SJSA1 (cell line): ENCODE measurements around the gene GRIA3. TPM values are rescaled to one million over a fixed set of nuclear protein-coding genes. Genes with fewer than 3 reads are reported as not detected.
"Not testable (repeated sequence)": the region's sequence is repeated elsewhere in the genome, so short reads cannot be mapped to it uniquely, and the experiment has no call there.

Experiments
- DNase-seq, 2 experiments: peaks; one replicate each; pipeline ENCODE4 v3.0.0-alpha.2; 2015 to 2020; ENCODE audit warnings: low spot score in 2 of 2, low read depth in 1 of 2
- H3K27ac ChIP-seq: fragments of 250-450 bp; sonication (Bioruptor Pico); 2 replicates; pipeline ENCODE4 v1.5.1; 2020; ENCODE audit warnings: mild to moderate bottlenecking, moderate library complexity
- H3K27me3 ChIP-seq: fragments of 250-450 bp; sonication (Bioruptor Pico); replicated peaks from 2 replicates; pipeline ENCODE4 v1.5.1; 2020; ENCODE audit warnings: mild to moderate bottlenecking, moderate library complexity
- H3K36me3 ChIP-seq: fragments of 250-450 bp; sonication (Bioruptor Pico); 2 replicates; pipeline ENCODE4 v1.5.1; 2020; ENCODE audit warnings: mild to moderate bottlenecking
- H3K4me1 ChIP-seq: fragments of 250-450 bp; sonication (Bioruptor Pico); replicated peaks from 2 replicates; pipeline ENCODE4 v1.6.1; 2021; ENCODE audit warnings: mild to moderate bottlenecking
- H3K4me3 ChIP-seq: fragments of 250-450 bp; sonication (Bioruptor Pico); 2 replicates; pipeline ENCODE4 v1.5.1; 2020; ENCODE audit warnings: mild to moderate bottlenecking
- H3K9me3 ChIP-seq: fragments of 250-450 bp; sonication (Bioruptor Pico); replicated peaks from 2 replicates; pipeline ENCODE4 v1.5.1; 2020; ENCODE audit warnings: mild to moderate bottlenecking
- total RNA-seq: library from RNA; depleted of rRNA; stranded (reverse); fragments of >200 nt; shearing (Covaris generic); gene quantifications from 2 replicates; pipeline ENCODE4 v1.2.3, GENCODE V29; 2014

The GRIA3 gene
- total RNA-seq, 1 experiment from 2014 or later, result not detected

GRCh38 chrX:123487236-123487635, 303.2 kb downstream of the GRIA3 start:
- Histone ChIP-seq H3K4me1 (no peaks in the 10 kb centered on the region), H3K9me3 (no peaks in the 10 kb centered on the region), H3K27ac (no peak overlapping the region), H3K4me3 (no peak overlapping the region), H3K27me3 (no peaks in the 10 kb centered on the region), H3K36me3 (no peaks in the 10 kb centered on the region)
- no peak for DNase-seq

GRCh38 chrX:123487669-123488068, 303.6 kb downstream of the GRIA3 start:
- DNase-seq, result no peak

GRCh38 chrX:123489011-123489410, 304.9 kb downstream of the GRIA3 start:
- Histone ChIP-seq H3K27me3 (no peaks in the 10 kb centered on the region), H3K4me3 (no peak overlapping the region), H3K9me3 (no peaks in the 10 kb centered on the region), H3K27ac (no peak overlapping the region), H3K36me3 (no peaks in the 10 kb centered on the region), H3K4me1 (no peaks in the 10 kb centered on the region)
- DNase-seq, result no peak

More at GRCh38 chrX:123487669-123488068, 303.6 kb downstream of the GRIA3 start:
- H3K9me3 ChIP-seq, result no peaks in the 10 kb centered on the region
- H3K4me3 ChIP-seq, result no peak overlapping the region
- no peaks in the 10 kb centered on the region for H3K4me1 ChIP-seq
- H3K27me3 ChIP-seq, result no peaks in the 10 kb centered on the region
- H3K36me3 ChIP-seq, result no peaks in the 10 kb centered on the region
- no peak overlapping the region for H3K27ac ChIP-seq

GRCh38 chrX:123493857-123494256, 309.8 kb downstream of the GRIA3 start:
- H3K4me1 ChIP-seq, result no peaks in the 10 kb centered on the region
- H3K4me3 ChIP-seq, result no peak overlapping the region
- H3K27ac ChIP-seq, result no peak overlapping the region
- no peaks in the 10 kb centered on the region for H3K27me3 ChIP-seq
- no peaks in the 10 kb centered on the region for H3K9me3 ChIP-seq
- no peaks in the 10 kb centered on the region for H3K36me3 ChIP-seq
- no peak for DNase-seq

- H3K4me1 ChIP-seq, result no peaks in the 10 kb centered on the region
- no peak for DNase-seq
- H3K27me3 ChIP-seq, result no peaks in the 10 kb centered on the region
- no peaks in the 10 kb centered on the region for H3K9me3 ChIP-seq
- H3K4me3 ChIP-seq, result no peak overlapping the region
- no peak overlapping the region for H3K27ac ChIP-seq
- H3K36me3 ChIP-seq, result no peaks in the 10 kb centered on the region
These were observed 315.7 kb downstream of the GRIA3 start for GRCh38 chrX:123499787-123500186.

- H3K27ac ChIP-seq, result no peak overlapping the region
- H3K4me1 ChIP-seq, result no peaks in the 10 kb centered on the region
- H3K4me3 ChIP-seq, result no peak overlapping the region
- no peaks in the 10 kb centered on the region for H3K27me3 ChIP-seq
- no peak for DNase-seq
- no peaks in the 10 kb centered on the region for H3K36me3 ChIP-seq
- no peaks in the 10 kb centered on the region for H3K9me3 ChIP-seq
These were observed 320.0 kb downstream of the GRIA3 start for GRCh38 chrX:123504047-123504446.

- Histone ChIP-seq H3K27ac (no peak overlapping the region), H3K27me3 (no peaks in the 10 kb centered on the region), H3K4me3 (no peak overlapping the region), H3K4me1 (no peaks in the 10 kb centered on the region), H3K36me3 (no peaks in the 10 kb centered on the region), H3K9me3 (no peaks in the 10 kb centered on the region)
- no peak for DNase-seq
These were observed 320.7 kb downstream of the GRIA3 start for GRCh38 chrX:123504630-123505270.

GRCh38 chrX:123513585-123514278, 329.7 kb downstream of the GRIA3 start:
- Histone ChIP-seq H3K4me1 (no peaks in the 10 kb centered on the region), H3K27ac (no peak overlapping the region), H3K9me3 (no peaks in the 10 kb centered on the region), H3K36me3 (no peaks in the 10 kb centered on the region), H3K27me3 (no peaks in the 10 kb centered on the region), H3K4me3 (no peak overlapping the region)
- no peak for DNase-seq

GRCh38 chrX:123514279-123514640, 330.2 kb downstream of the GRIA3 start:
- H3K27me3 ChIP-seq, DNase-seq, H3K4me1 ChIP-seq, H3K4me3 ChIP-seq, H3K27ac ChIP-seq, H3K36me3 ChIP-seq, H3K9me3 ChIP-seq: not testable (repeated sequence)

- Histone ChIP-seq H3K36me3 (no peaks in the 10 kb centered on the region), H3K4me3 (no peak overlapping the region), H3K27ac (no peak overlapping the region), H3K9me3 (no peaks in the 10 kb centered on the region), H3K27me3 (no peaks in the 10 kb centered on the region), H3K4me1 (no peaks in the 10 kb centered on the region)
- DNase-seq, result no peak
These were observed 334.7 kb downstream of the GRIA3 start for GRCh38 chrX:123518791-123519190.

- Histone ChIP-seq H3K27me3 (no peaks in the 10 kb centered on the region), H3K4me3 (no peak overlapping the region), H3K4me1 (no peaks in the 10 kb centered on the region), H3K9me3 (no peaks in the 10 kb centered on the region), H3K36me3 (no peaks in the 10 kb centered on the region), H3K27ac (no peak overlapping the region)
- DNase-seq, result no peak
These were observed 341.1 kb downstream of the GRIA3 start for GRCh38 chrX:123525123-123525725.

- H3K36me3 ChIP-seq, DNase-seq, H3K9me3 ChIP-seq, H3K4me1 ChIP-seq, H3K27ac ChIP-seq, H3K4me3 ChIP-seq, H3K27me3 ChIP-seq: not testable (repeated sequence)
These were observed 346.6 kb downstream of the GRIA3 start for GRCh38 chrX:123530726-123531125.
